GM19324 (cell line): Measurements from ENCODE around the gene STX19.
"Not testable (repeated sequence)": the region's sequence is repeated elsewhere in the genome, so short reads cannot be mapped to it uniquely, and the experiment has no call there.

ENCODE experiments used
- ATAC-seq: cut with Tn5 transposase; IDR thresholded peaks from one replicate; pipeline ENCODE4 v1.9.1; 2021; ENCODE audit warnings: mild to moderate bottlenecking, moderate library complexity; ENCODE audit not compliant: unreplicated experiment, low FRiP score

Gene STX19

DNA sequence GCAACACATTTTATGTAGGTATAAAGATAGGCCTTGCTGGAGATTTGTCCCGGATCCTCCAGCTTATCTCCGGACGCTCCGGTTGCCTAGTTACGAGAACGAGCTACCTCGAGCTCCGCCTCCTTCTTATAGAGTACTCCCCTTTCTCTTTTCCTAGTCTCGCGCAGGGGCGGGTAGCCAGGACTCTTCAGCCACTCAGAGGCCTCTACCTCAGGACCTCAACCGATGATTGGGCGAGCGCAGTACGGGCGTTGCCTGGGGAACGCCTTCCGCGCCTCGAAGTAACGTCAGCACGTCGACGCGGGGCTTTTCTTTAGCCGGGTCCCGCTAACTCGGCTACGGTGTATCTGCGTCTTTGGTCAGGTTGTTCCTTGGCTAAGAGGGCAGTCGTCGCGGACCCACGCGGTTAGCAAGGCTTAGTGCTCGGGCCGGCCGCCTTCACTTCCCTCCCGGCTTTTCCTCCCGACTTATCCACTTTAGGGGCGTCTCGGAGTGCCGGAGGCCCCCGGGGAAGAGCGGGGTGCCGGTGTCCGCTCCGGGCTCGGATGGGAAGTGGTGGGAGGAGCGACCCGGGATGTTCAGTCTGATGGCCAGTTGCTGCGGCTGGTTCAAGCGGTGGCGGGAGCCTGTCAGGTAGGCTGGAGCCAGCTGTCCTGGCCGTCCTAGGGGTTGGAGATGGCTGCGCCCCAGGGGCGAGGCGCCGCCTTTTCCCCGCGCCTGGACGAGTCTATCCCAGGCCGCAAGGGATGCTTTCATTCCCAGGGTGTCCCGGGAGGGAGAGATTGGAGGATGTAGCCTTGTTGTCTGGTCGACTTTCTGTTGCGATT, 48.3 kb downstream of the STX19 start, which contains the start of gene ARL13B:
TSS of gene ARL13B (plus strand) at position 306 of the 827 bp plus-strand sequence. CDS start at position 575, 269 bp downstream.
- ATAC-seq, result peak; percentile 100

DNA sequence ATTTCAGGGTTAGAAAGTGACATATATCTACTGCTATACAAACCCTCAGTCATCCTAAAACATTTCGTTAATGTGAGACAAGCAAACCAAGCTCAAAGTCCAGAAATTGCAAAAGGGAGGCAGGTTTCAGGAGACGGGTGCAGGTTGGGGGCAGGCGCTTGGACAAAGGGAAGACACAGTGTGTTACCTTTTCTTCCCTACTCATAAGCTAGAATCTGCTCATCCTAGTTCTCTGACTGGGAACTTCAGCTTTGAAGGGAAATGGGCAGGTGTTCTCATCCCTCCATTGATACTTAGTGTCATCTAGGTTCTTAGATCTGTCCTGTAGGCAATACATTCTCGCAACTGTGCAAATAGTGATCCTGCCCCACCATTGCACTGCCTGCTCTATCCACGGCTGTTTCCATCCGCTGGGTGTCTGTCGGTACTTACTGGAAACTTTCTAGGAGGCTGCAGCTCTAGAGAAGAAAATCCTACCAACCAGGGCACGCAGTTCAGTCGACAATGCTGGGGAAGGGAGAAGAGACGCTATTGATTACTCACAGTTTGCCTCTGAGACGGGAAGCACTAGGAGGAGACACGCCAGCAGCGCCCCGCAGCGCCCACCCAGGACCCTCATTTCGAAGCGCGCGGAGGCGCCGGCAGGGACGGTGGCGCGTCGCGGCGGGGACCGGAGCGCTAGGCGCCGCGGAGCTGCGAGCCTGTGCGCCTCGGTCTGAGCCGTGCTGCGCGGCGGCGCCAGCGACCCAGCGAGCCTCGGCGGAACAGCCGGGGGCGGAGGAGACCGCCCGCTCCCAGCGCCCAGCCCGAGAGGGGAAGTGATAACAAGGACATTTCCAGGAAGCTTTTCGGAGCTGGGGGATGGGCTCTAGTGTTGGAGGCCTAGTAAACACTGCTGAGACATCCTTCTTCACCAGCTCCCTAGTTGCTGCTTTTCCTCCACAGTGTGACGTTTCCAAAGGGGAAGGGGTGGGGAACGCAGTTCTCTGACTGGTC, 55.0 kb downstream of the STX19 start, which contains the start of gene PROS1:
TSS of gene PROS1 (minus strand) at position 766 of the 996 bp plus-strand sequence. CDS start at position 619, 147 bp downstream.
- ATAC-seq, result peak; percentile 80

DNA sequence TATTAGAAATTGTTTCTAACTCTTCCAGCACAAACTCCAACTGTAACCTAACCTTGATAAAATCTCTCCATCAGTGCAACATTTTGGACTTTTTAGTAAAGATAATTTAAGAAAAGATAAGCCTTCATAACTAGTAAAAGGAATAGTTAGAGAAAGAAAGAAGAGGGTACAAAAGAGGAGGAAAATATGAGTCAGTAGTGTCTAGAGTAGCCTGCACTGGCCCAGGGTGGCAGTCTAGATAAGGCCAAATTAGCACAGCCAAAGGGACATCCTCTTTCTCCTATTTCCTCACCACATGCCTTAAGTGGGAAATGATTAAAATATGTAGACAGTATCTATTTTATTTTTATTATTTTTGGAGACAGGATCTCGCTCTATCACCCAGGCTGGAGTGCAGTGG, 58.4 kb downstream of the STX19 start:
- no peak for ATAC-seq

GRCh38 chr3:93969443-93969842, 59.0 kb downstream of the STX19 start:
- ATAC-seq, result no peak

DNA sequence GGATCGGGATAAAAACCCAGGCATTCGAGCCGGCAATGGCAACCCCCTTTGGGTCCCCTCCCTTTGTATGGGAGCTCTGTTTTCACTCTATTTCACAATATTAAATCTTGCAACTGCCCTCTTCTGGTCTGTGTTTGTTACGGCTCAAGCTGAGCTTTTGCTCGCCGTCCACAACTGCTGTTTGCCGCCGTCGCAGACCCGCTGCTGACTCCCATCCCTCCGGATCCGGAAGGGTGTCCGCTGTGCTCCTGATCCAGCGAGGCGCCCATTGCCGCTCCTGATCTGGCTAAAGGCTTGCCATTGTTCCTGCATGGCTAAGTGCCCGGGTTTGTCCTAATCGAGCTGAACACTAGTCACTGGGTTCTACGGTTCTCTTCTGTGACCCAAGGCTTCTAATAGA, 63.3 kb downstream of the STX19 start:
- ATAC-seq, result not testable (repeated sequence)
